Rectal smooth muscle tissue (tissue), 1 donor: ENCODE results near the gene PLAC1.

ENCODE experiments used
- H3K27ac ChIP-seq: one replicate; pipeline ENCODE4 v1.7.0; 2013; ENCODE audit warnings: low read depth, low read length, inconsistent platforms
- H3K27me3 ChIP-seq: one replicate; pipeline ENCODE4 v1.7.0; 2013; ENCODE audit warnings: low read length; ENCODE audit not compliant: control insufficient read depth, insufficient read depth
- H3K36me3 ChIP-seq: one replicate; pipeline ENCODE4 v1.7.0; 2013; ENCODE audit warnings: low read length; ENCODE audit not compliant: control insufficient read depth, insufficient read depth
- H3K4me1 ChIP-seq: one replicate; pipeline ENCODE4 v1.7.0; 2013; ENCODE audit warnings: low read length; ENCODE audit not compliant: control insufficient read depth, insufficient read depth
- H3K4me3 ChIP-seq: one replicate; pipeline ENCODE4 v1.7.0; 2013; ENCODE audit warnings: low read length
- H3K9ac ChIP-seq: one replicate; pipeline ENCODE4 v1.7.0; 2013; ENCODE audit warnings: low read length

PLAC1 gene

GRCh38 chrX:134558133-134558532, 100.1 kb downstream of the PLAC1 start:
- Histone ChIP-seq H3K4me3 (no peak overlapping the region), H3K9ac (no peak overlapping the region), H3K27ac (no peak overlapping the region), H3K27me3 (no peaks in the 10 kb centered on the region), H3K4me1 (no peaks in the 10 kb centered on the region), H3K36me3 (no peaks in the 10 kb centered on the region)

DNA sequence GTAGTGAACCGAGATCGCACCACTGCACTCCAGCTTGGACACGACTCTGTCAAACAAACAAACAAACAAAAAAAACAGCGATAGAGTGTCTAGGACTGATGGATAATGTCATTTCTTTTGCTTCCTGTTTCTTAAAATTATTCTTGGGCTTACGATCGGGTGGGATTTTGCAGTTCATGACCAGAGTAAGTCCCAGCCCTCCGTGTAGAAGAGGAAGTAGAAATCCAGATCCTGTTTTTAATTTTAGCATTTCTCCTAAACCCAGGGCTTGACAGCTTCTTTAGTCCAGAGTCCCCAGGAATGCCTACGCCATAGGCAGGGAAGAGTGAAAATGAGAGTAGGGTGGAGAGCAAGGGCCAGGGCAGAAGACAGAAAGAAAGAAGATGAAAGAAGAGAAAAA, 104.0 kb downstream of the PLAC1 start:
- no peak overlapping the region for H3K27ac ChIP-seq
- H3K4me1 ChIP-seq = no peaks in the 10 kb centered on the region
- H3K27me3 ChIP-seq = peaks cover 4% of the 10 kb centered on the region

GRCh38 chrX:134552351-134552750, 105.9 kb downstream of the PLAC1 start:
- Histone ChIP-seq H3K9ac (no peak overlapping the region), H3K27ac (no peak overlapping the region), H3K4me1 (no peaks in the 10 kb centered on the region), H3K36me3 (no peaks in the 10 kb centered on the region), H3K27me3 (peaks cover 10% of the 10 kb centered on the region), H3K4me3 (no peak overlapping the region)

More for the DNA sequence above, 104.0 kb downstream of the PLAC1 start:
- no peak overlapping the region for H3K9ac ChIP-seq
- no peaks in the 10 kb centered on the region for H3K36me3 ChIP-seq
- no peak overlapping the region for H3K4me3 ChIP-seq

- no peak overlapping the region for H3K27ac ChIP-seq
- peaks cover 14% of the 10 kb centered on the region for H3K27me3 ChIP-seq
- no peak overlapping the region for H3K4me3 ChIP-seq
These were observed 106.8 kb downstream of the PLAC1 start for GRCh38 chrX:134551376-134552048.

GRCh38 chrX:134548257-134549201, 109.7 kb downstream of the PLAC1 start:
- Histone ChIP-seq H3K36me3 (no peaks in the 10 kb centered on the region), H3K9ac (no peak overlapping the region), H3K27me3 (peaks cover 25% of the 10 kb centered on the region), H3K4me1 (no peaks in the 10 kb centered on the region), H3K27ac (no peak overlapping the region), H3K4me3 (peak overlapping the region; percentile 42)

More at GRCh38 chrX:134551376-134552048, 106.8 kb downstream of the PLAC1 start:
- Histone ChIP-seq H3K9ac (no peak overlapping the region), H3K4me1 (no peaks in the 10 kb centered on the region), H3K36me3 (no peaks in the 10 kb centered on the region)

GRCh38 chrX:134547047-134547679, 111.1 kb downstream of the PLAC1 start:
- no peak overlapping the region for H3K27ac ChIP-seq
- H3K27me3 ChIP-seq = peaks cover 25% of the 10 kb centered on the region
- no peak overlapping the region for H3K9ac ChIP-seq
- no peaks in the 10 kb centered on the region for H3K36me3 ChIP-seq
- H3K4me3 ChIP-seq = no peak overlapping the region
- H3K4me1 ChIP-seq = no peaks in the 10 kb centered on the region

DNA sequence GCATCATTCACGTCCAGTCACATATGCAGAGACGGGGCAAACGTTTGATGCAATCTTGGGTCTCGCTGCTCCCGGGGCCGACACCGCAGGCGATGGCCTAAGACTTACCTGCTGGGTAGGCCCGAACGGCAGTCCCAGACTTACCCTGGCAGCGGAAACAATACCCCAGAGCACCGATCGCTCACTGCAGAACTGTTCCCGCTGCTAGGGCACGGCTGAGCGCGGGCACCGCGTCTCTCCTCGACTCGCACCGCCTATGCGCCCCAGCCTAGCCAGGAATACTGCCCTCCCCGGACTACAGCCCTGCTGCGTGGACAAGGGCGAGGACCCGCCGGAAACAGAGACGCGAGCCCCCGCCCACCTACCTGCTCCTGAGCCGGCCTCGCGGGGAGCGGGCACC, 112.1 kb downstream of the PLAC1 start:
- H3K27me3 ChIP-seq = peaks cover 25% of the 10 kb centered on the region

GRCh38 chrX:134545510-134545909, 112.8 kb downstream of the PLAC1 start:
- Histone ChIP-seq H3K36me3 (no peaks in the 10 kb centered on the region), H3K4me3 (no peak overlapping the region), H3K27me3 (peaks cover 25% of the 10 kb centered on the region), H3K27ac (no peak overlapping the region), H3K4me1 (no peaks in the 10 kb centered on the region), H3K9ac (no peak overlapping the region)

More for the DNA sequence above, 112.1 kb downstream of the PLAC1 start:
- H3K4me1 ChIP-seq = no peaks in the 10 kb centered on the region
- no peak overlapping the region for H3K27ac ChIP-seq
- no peak overlapping the region for H3K9ac ChIP-seq
- H3K4me3 ChIP-seq = no peak overlapping the region
- H3K36me3 ChIP-seq = no peaks in the 10 kb centered on the region

GRCh38 chrX:134544513-134545151, 113.6 kb downstream of the PLAC1 start:
- no peak overlapping the region for H3K27ac ChIP-seq
- H3K9ac ChIP-seq = no peak overlapping the region
- no peaks in the 10 kb centered on the region for H3K36me3 ChIP-seq
- no peaks in the 10 kb centered on the region for H3K4me1 ChIP-seq
- peaks cover 23% of the 10 kb centered on the region for H3K27me3 ChIP-seq
- peak overlapping the region; percentile 33 for H3K4me3 ChIP-seq

GRCh38 chrX:134544135-134544512, 114.1 kb downstream of the PLAC1 start:
- no peak overlapping the region for H3K4me3 ChIP-seq
- no peak overlapping the region for H3K27ac ChIP-seq
- H3K4me1 ChIP-seq = no peaks in the 10 kb centered on the region

GRCh38 chrX:134543288-134543687, 115.0 kb downstream of the PLAC1 start:
- no peak overlapping the region for H3K4me3 ChIP-seq
- no peak overlapping the region for H3K27ac ChIP-seq
- no peaks in the 10 kb centered on the region for H3K4me1 ChIP-seq
- H3K27me3 ChIP-seq = peaks cover 15% of the 10 kb centered on the region
- no peaks in the 10 kb centered on the region for H3K36me3 ChIP-seq
- H3K9ac ChIP-seq = no peak overlapping the region

More at GRCh38 chrX:134544135-134544512, 114.1 kb downstream of the PLAC1 start:
- peaks cover 20% of the 10 kb centered on the region for H3K27me3 ChIP-seq
- H3K36me3 ChIP-seq = no peaks in the 10 kb centered on the region
- no peak overlapping the region for H3K9ac ChIP-seq

GRCh38 chrX:134542485-134542884, 115.8 kb downstream of the PLAC1 start:
- H3K27me3 ChIP-seq = peaks cover 15% of the 10 kb centered on the region
- no peaks in the 10 kb centered on the region for H3K36me3 ChIP-seq

More at GRCh38 chrX:134542485-134542884, 115.8 kb downstream of the PLAC1 start:
- Histone ChIP-seq H3K4me3 (no peak overlapping the region), H3K27ac (no peak overlapping the region), H3K4me1 (no peaks in the 10 kb centered on the region), H3K9ac (no peak overlapping the region)
